MM.1S (cell line): ENCODE results near the gene FAM167B.

Experiments used
- CTCF ChIP-seq: fragments of 300-600 bp; sonication (generic); IDR thresholded peaks from 2 replicates; pipeline ENCODE4 v1.5.1; 2016; ENCODE audit warnings: antibody characterized with exemption, low read length, mixed read lengths
- EZH2 ChIP-seq: fragments of 300-600 bp; sonication (generic); optimal IDR thresholded peaks from 2 replicates; pipeline ENCODE3; 2017; ENCODE audit warnings: low read depth, mild to moderate bottlenecking, antibody characterized with exemption, low read length, mixed read lengths

- TF ChIP-seq CTCF: no peak
- no peak for TF ChIP-seq EZH2
These were observed 44.9 kb downstream of the FAM167B start, which contains the start of gene HDAC1 for GRCh38 chr1:32291708-32292538.
